B cell (primary cell): ENCODE data around the gene VPS45. TPM values are rescaled to one million over a fixed set of nuclear protein-coding genes. Genes with fewer than 3 reads are reported as not detected.
"Not testable (repeated sequence)": the region's sequence is repeated elsewhere in the genome, so short reads cannot be mapped to it uniquely, and the experiment has no call there.

Source experiments
- ATAC-seq: fragments of 200-7000 bp; cut with Tn5 transposase; one replicate; pipeline ENCODE4 v1.10.0; 2021; ENCODE audit warnings: low read depth, mild to moderate bottlenecking, moderate number of reproducible peaks, moderate library complexity
- CTCF ChIA-PET: fragments of 350-600 bp; sonication (Branson Sonifier 250); formaldehyde crosslinking; loops from one replicate; lab custom pipeline; 2021; ENCODE audit warnings: antibody characterized with exemption, inconsistent platforms; lab: Charles Lee
- POLR2A ChIA-PET: fragments of 350-600 bp; sonication (Branson Sonifier 250); formaldehyde crosslinking; loops from one replicate; lab custom pipeline; 2021; ENCODE audit warnings: antibody characterized with exemption; lab: Charles Lee
- DNase-seq: peaks from one replicate; pipeline ENCODE4 v3.0.0; 2013
- H2AFZ ChIP-seq: 2 replicates; pipeline ENCODE4 v1.6.1; 2012; ENCODE audit warnings: mild to moderate bottlenecking, low read depth, low read length; ENCODE audit not compliant: insufficient read depth, poor library complexity, severe bottlenecking
- H3K27ac ChIP-seq, 2 donors: 1 replicate in 1 of 2; 2 replicates in 1 of 2; pipeline ENCODE4 v1.5.1; 2012 to 2013; ENCODE audit warnings: low read length in 2 of 2, mild to moderate bottlenecking in 2 of 2, moderate library complexity in 1 of 2
- H3K27me3 ChIP-seq, 4 experiments: fragments of 200-600 bp in 1 of 4; sonication (generic) in 1 of 4; replicated peaks in 1 of 4; 1 replicate in 2 of 4; 2 replicates in 2 of 4; pipeline versions ENCODE4 v1.6.1 to v1.7.0; 2013 to 2016; ENCODE audit warnings: low read length in 3 of 4, mild to moderate bottlenecking in 2 of 4, mixed read lengths in 1 of 4, moderate library complexity in 1 of 4; ENCODE audit not compliant: insufficient read depth in 4 of 4, control insufficient read depth in 3 of 4; ENCODE audit errors: control extremely low read depth in 1 of 4
- H3K36me3 ChIP-seq, 2 experiments: replicated peaks in 1 of 2; 1 replicate in 1 of 2; 2 replicates in 1 of 2; pipeline versions ENCODE4 v1.6.1 to v1.7.1; 2013; ENCODE audit warnings: low read length in 1 of 2; ENCODE audit not compliant: insufficient read depth in 2 of 2, control insufficient read depth in 1 of 2; ENCODE audit errors: control extremely low read depth in 1 of 2, extremely low read depth in 1 of 2
- H3K4me1 ChIP-seq, 2 donors: fragments of 200-600 bp in 1 of 2; sonication (generic) in 1 of 2; 1 replicate in 1 of 2; 2 replicates in 1 of 2; pipeline versions ENCODE4 v1.5.1 to v1.6.1; 2013 to 2017; ENCODE audit warnings: low read length in 2 of 2; ENCODE audit not compliant: control insufficient read depth in 2 of 2, insufficient read depth in 2 of 2
- H3K4me2 ChIP-seq: replicated peaks from 2 replicates; pipeline ENCODE3; 2012; ENCODE audit warnings: mild to moderate bottlenecking, low read depth, low read length; ENCODE audit not compliant: poor library complexity, severe bottlenecking
- H3K4me3 ChIP-seq, 5 experiments: fragments of 200-600 bp in 1 of 5; sonication (generic) in 1 of 5; 1 replicate in 3 of 5; 2 replicates in 2 of 5; pipeline versions ENCODE4 v1.5.1 to v1.7.0; 2011 to 2016; ENCODE audit warnings: low read length in 4 of 5, mild to moderate bottlenecking in 4 of 5, low read depth in 2 of 5, control low read depth in 1 of 5, moderate library complexity in 1 of 5; ENCODE audit not compliant: insufficient read depth in 1 of 5; ENCODE audit errors: control extremely low read depth in 1 of 5, extremely low read depth in 1 of 5
- H3K79me2 ChIP-seq: fragments of 200-600 bp; sonication (generic); one replicate; pipeline ENCODE4 v1.6.0; 2016; ENCODE audit warnings: low read length; ENCODE audit not compliant: control insufficient read depth, insufficient read depth
- H3K9ac ChIP-seq: fragments of 200-600 bp; sonication (generic); 2 replicates; pipeline ENCODE4 v1.6.1; 2017; ENCODE audit warnings: mild to moderate bottlenecking, low read length, moderate library complexity
- H3K9me3 ChIP-seq, 3 donors: one replicate each; pipeline versions ENCODE4 v1.6.1 to v1.7.1; 2013; ENCODE audit warnings: low read length in 2 of 3; ENCODE audit not compliant: control insufficient read depth in 2 of 3, insufficient read depth in 1 of 3; ENCODE audit errors: control extremely low read depth in 1 of 3
- H4K20me1 ChIP-seq: 2 replicates; pipeline ENCODE4 v1.6.0; 2012; ENCODE audit warnings: mild to moderate bottlenecking, low read length; ENCODE audit not compliant: insufficient read depth, control insufficient read depth, poor library complexity, severe bottlenecking
- H3K27ac Mint-ChIP-seq: one replicate; pipeline ENCODE4 v1.8.0; 2021; ENCODE audit warnings: mixed read lengths
- H3K27me3 Mint-ChIP-seq: one replicate; pipeline ENCODE4 v1.8.0; 2021; ENCODE audit warnings: mixed read lengths
- H3K4me1 Mint-ChIP-seq: one replicate; pipeline ENCODE4 v1.8.0; 2021; ENCODE audit warnings: mixed read lengths
- H3K4me3 Mint-ChIP-seq: one replicate; pipeline ENCODE4 v1.8.0; 2021; ENCODE audit warnings: mixed read lengths
- H3K9me3 Mint-ChIP-seq: one replicate; pipeline ENCODE4 v1.8.0; 2022; ENCODE audit warnings: mixed read lengths; ENCODE audit not compliant: insufficient read depth
- CTCF ChIP-seq: fragments of 200-600 bp; IDR thresholded peaks from one replicate; pipeline ENCODE4 v1.8.0; 2022; ENCODE audit warnings: antibody characterized with exemption, mild to moderate bottlenecking
- EZH2 ChIP-seq: IDR thresholded peaks from 2 replicates; pipeline ENCODE4 v1.6.1; 2012; ENCODE audit warnings: borderline replicate concordance, low read depth, mild to moderate bottlenecking, moderate library complexity, low read length; ENCODE audit not compliant: insufficient read depth, poor library complexity, severe bottlenecking
- WGBS: methylation state at CpG from one replicate; pipeline ENCODE4 v1.1.5; 2013; ENCODE audit warnings: missing lambda C conversion rate; ENCODE audit not compliant: insufficient coverage; 5-methylcytosine and 5-hydroxymethylcytosine counted together
- intact Hi-C: fragments of 100-400 bp; cut with micrococcal nuclease; formaldehyde crosslinking; loops from one replicate; pipeline ENCODE4 v1.10.0; 2022
- polyA plus RNA-seq: library from polyadenylated mRNA; depleted of rRNA; stranded (reverse); fragments of >200 nt; gene quantifications from 2 replicates; pipeline ENCODE4 v1.2.3, GENCODE V29; 2012
- total RNA-seq, 2 donors: library from RNA; stranded (reverse); fragments of 120-200 nt in 1 of 2; gene quantifications; 1 replicate in 1 of 2; 2 replicates in 1 of 2; pipeline versions ENCODE4 v1.2.3 to v1.2.4, GENCODE V29; 2013 to 2022

VPS45 gene
- total and polyA plus RNA-seq, 2 donors (not counting 1 experiment from before 2014, with no cell fraction given): 23.4 to 49.1 TPM

GRCh38 chr1:150142083-150142482 is 74.5 kb downstream of the VPS45 start:
- no peak overlapping the region for H3K4me2 ChIP-seq
- ChIA-PET POLR2A (no interaction called here), CTCF (interaction anchor here (1.6 to 3.3 kb wide), 5 partner anchors 14 to 50 kb away, joined by 3 to 16 read pairs (median 5); no protein-coding TSS in a partner anchor)
- Mint-ChIP-seq H3K4me1 (peaks cover 24% of the 10 kb centered on the region), H3K27ac (no peak overlapping the region), H3K27me3 (no peaks in the 10 kb centered on the region), H3K9me3 (no peaks in the 10 kb centered on the region), H3K4me3 (no peak overlapping the region)
- H3K9me3 ChIP-seq: no peaks in the 10 kb centered on the region
- peaks cover 3% of the 10 kb centered on the region for H3K79me2 ChIP-seq
- H3K36me3 ChIP-seq: peaks cover 0 to 2% of the 10 kb centered on the region in 2 experiments
- no peak for TF ChIP-seq CTCF
- no peak for TF ChIP-seq EZH2
- H2AFZ ChIP-seq: no peak overlapping the region
- intact Hi-C loops: no loop called here
- DNase-seq (no peak), ATAC-seq (no peak)
- no peaks in the 10 kb centered on the region for H3K27me3 ChIP-seq
- peaks cover 11 to 14% of the 10 kb centered on the region in 2 donors for H3K4me1 ChIP-seq
- H3K9ac ChIP-seq: no peak overlapping the region
- no peaks in the 10 kb centered on the region for H4K20me1 ChIP-seq
- no peak overlapping the region for H3K27ac ChIP-seq
- H3K4me3 ChIP-seq: no peak overlapping the region

- H3K4me1 ChIP-seq: peaks cover 25 to 29% of the 10 kb centered on the region in 2 donors
- H3K4me2 ChIP-seq: peak overlapping the region; percentile 41
- intact Hi-C loops: loop anchor here (5.0 kb wide), 1 partner anchor 32 kb away; no protein-coding TSS in a partner anchor
- H4K20me1 ChIP-seq: no peaks in the 10 kb centered on the region
- DNase-seq (no peak), ATAC-seq (no peak)
- no peaks in the 10 kb centered on the region for H3K27me3 ChIP-seq
- POLR2A ChIA-PET: interaction anchor here (1.0 kb wide), 1 partner anchor 15 kb away, joined by 3 read pairs; no protein-coding TSS in a partner anchor
- no peaks in the 10 kb centered on the region for H3K36me3 ChIP-seq
- H3K4me3 ChIP-seq: no peak overlapping the region
- Mint-ChIP-seq H3K27me3 (no peaks in the 10 kb centered on the region), H3K9me3 (no peaks in the 10 kb centered on the region), H3K4me1 (peaks cover 44% of the 10 kb centered on the region), H3K4me3 (no peak overlapping the region), H3K27ac (peak overlapping the region; percentile 54)
- no peak overlapping the region for H3K9ac ChIP-seq
- peaks cover 27% of the 10 kb centered on the region for H3K79me2 ChIP-seq
- CTCF ChIA-PET: interaction anchor here (0.7 to 2.3 kb wide), 3 partner anchors 21 to 42 kb away, joined by 3 to 9 read pairs (median 4); no protein-coding TSS in a partner anchor
- WGBS: no CpG with 5 or more reads among the region's 5 CpGs
- H2AFZ ChIP-seq: peak overlapping the region; percentile 30
- no peak for TF ChIP-seq EZH2
- no peaks in the 10 kb centered on the region for H3K9me3 ChIP-seq
- no peak overlapping the region for H3K27ac ChIP-seq
Measured at GRCh38 chr1:150144606-150145005, 77.0 kb downstream of the VPS45 start.

- H3K27ac Mint-ChIP-seq, ATAC-seq, H3K36me3 ChIP-seq, H3K4me3 Mint-ChIP-seq, H3K9me3 ChIP-seq, H3K27me3 Mint-ChIP-seq, H2AFZ ChIP-seq, H4K20me1 ChIP-seq, H3K27me3 ChIP-seq, DNase-seq, H3K4me2 ChIP-seq, H3K9me3 Mint-ChIP-seq, H3K4me3 ChIP-seq, H3K27ac ChIP-seq, H3K9ac ChIP-seq: not testable (repeated sequence)
- CTCF ChIA-PET: interaction anchor here (0.6 to 2.3 kb wide), 3 partner anchors 20 to 185 kb away, joined by 3 to 9 read pairs (median 4); no protein-coding TSS in a partner anchor
- H3K4me1 Mint-ChIP-seq: peaks cover 45% of the 10 kb centered on the region
- peaks cover 25 to 29% of the 10 kb centered on the region in 2 donors for H3K4me1 ChIP-seq
- peaks cover 35% of the 10 kb centered on the region for H3K79me2 ChIP-seq
- no CpG with 5 or more reads among the region's 5 CpGs for WGBS
- POLR2A ChIA-PET: interaction anchor here (0.6 kb wide), 1 partner anchor 66 kb away, joined by 4 read pairs; no protein-coding TSS in a partner anchor
- intact Hi-C loops: loop anchor here (5.0 kb wide), 1 partner anchor 34 kb away; no protein-coding TSS in a partner anchor
Measured at GRCh38 chr1:150146016-150146415, 78.4 kb downstream of the VPS45 start.
